Measurements from ENCODE around the gene AOPEP.

DNA sequence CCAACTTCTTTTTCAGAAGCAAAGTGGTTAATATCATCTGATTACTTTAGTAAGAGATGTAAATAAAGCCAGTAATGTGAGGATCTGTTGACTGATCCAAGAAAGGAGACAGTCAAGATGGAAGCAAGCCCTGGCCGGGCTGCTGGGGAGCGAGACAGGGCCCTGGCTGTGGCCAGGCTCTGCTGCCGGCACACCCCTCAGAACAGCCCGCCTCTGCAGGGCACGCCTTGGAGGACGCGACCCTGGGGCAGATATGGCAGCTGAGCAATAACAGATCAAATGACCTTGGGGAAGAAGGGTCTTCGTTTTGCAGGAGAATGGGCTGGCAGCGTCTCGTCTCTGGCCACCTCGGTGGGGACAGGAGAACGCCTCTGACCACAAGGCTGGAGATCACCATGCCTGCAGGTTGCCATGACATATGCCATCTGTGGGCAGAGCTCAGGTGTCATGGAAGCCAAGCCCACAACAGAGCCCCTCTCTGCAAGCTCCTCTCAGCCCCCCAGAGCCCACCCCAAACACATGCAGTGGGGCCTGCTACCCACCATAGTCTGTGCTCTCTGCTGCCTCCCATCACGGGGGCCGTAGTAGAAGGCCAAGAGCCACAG lies 384.5 kb downstream of the AOPEP start:
- TF ChIP-seq, protein P1, sequence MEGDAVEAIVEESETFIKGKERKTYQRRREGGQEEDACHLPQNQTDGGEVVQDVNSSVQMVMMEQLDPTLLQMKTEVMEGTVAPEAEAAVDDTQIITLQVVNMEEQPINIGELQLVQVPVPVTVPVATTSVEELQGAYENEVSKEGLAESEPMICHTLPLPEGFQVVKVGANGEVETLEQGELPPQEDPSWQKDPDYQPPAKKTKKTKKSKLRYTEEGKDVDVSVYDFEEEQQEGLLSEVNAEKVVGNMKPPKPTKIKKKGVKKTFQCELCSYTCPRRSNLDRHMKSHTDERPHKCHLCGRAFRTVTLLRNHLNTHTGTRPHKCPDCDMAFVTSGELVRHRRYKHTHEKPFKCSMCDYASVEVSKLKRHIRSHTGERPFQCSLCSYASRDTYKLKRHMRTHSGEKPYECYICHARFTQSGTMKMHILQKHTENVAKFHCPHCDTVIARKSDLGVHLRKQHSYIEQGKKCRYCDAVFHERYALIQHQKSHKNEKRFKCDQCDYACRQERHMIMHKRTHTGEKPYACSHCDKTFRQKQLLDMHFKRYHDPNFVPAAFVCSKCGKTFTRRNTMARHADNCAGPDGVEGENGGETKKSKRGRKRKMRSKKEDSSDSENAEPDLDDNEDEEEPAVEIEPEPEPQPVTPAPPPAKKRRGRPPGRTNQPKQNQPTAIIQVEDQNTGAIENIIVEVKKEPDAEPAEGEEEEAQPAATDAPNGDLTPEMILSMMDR (IDR thresholded peaks at IDR 0.05): no peak
- no peak for TF ChIP-seq EZH2 (IDR thresholded peaks at IDR 0.05)
- no peak for TF ChIP-seq EZH2phosphoT487 (IDR thresholded peaks at IDR 0.05)
